Stimulated activated naive CD8-positive, alpha-beta T cell treated with anti-CD3 and anti-CD28 coated beads, Interleukin-15, amount 100 ng/mL, for 72 hours (primary cell): ENCODE measurements around the gene SLIT3.

Experiments
- ATAC-seq: fragments of 150-1000 bp; cut with Tn5 transposase; 2 replicates; pipeline ENCODE4 v1.10.0; 2021; ENCODE audit warnings: mild to moderate bottlenecking, moderate library complexity
- DNase-seq, 2 donors: peaks; one replicate each; pipeline ENCODE4 v3.0.0; 2021 to 2022
- H3K27ac Mint-ChIP-seq, 2 donors: one replicate each; pipeline ENCODE4 v1.8.0; 2022; ENCODE audit warnings: mild to moderate bottlenecking in 2 of 2, mixed read lengths in 2 of 2, moderate library complexity in 2 of 2
- H3K27me3 Mint-ChIP-seq: one replicate; pipeline ENCODE4 v1.8.0; 2022; ENCODE audit warnings: mixed read lengths
- H3K4me1 Mint-ChIP-seq: one replicate; pipeline ENCODE4 v1.8.0; 2022; ENCODE audit warnings: mild to moderate bottlenecking, mixed read lengths
- H3K4me3 Mint-ChIP-seq, 2 donors: one replicate each; pipeline ENCODE4 v1.8.0; 2022; ENCODE audit warnings: mild to moderate bottlenecking in 2 of 2, mixed read lengths in 2 of 2, moderate library complexity in 1 of 2
- H3K9me3 Mint-ChIP-seq, 2 donors: one replicate each; pipeline ENCODE4 v1.8.0; 2022; ENCODE audit warnings: mixed read lengths in 2 of 2

Gene SLIT3

GRCh38 chr5:169304175-169304574 is 3.2 kb upstream of the SLIT3 start:
- DNase-seq (no peak), ATAC-seq (no peak)
- Mint-ChIP-seq H3K27ac (peak overlapping the region in 1 of 2 donors; percentile 31), H3K9me3 (no peaks in the 10 kb centered on the region), H3K4me3 (no peak overlapping the region), H3K4me1 (peaks cover 14% of the 10 kb centered on the region), H3K27me3 (peaks cover 78% of the 10 kb centered on the region)

DNA sequence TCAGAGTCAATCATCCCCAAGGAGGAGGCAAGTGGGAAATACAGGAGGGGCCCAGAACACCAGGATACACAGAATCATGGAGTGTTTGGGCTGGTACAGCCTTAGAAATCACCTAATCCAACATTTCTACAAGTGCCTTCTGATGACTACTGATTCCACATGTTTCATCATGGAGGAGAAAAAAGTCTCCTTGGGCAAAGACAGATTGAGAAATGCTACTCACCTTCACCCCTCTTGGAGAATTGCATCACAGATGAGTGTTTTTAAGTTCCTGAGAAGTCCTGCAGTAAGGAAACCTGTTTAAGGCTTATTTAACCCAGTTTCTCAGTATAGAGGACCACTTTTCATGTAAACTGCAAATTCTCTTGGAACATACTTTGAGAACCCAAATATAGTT is 2.2 kb upstream of the SLIT3 start:
- Mint-ChIP-seq H3K27me3 (peaks cover 85% of the 10 kb centered on the region), H3K4me1 (peaks cover 14% of the 10 kb centered on the region), H3K27ac (no peak overlapping the region)

GRCh38 chr5:169302491-169303118 is 1.7 kb upstream of the SLIT3 start:
- ATAC-seq (peak; percentile 47), DNase-seq (peak; percentile 46 to 53)
- no peak overlapping the region for H3K4me3 Mint-ChIP-seq
- H3K27me3 Mint-ChIP-seq: peaks cover 85% of the 10 kb centered on the region
- H3K9me3 Mint-ChIP-seq: no peaks in the 10 kb centered on the region
- peak overlapping the region in 1 of 2 donors; percentile 8 for H3K27ac Mint-ChIP-seq
- peaks cover 14% of the 10 kb centered on the region for H3K4me1 Mint-ChIP-seq

More for the DNA sequence above, 2.2 kb upstream of the SLIT3 start:
- no peak for DNase-seq
- no peaks in the 10 kb centered on the region for H3K9me3 Mint-ChIP-seq
- no peak for ATAC-seq
- no peak overlapping the region for H3K4me3 Mint-ChIP-seq

DNA sequence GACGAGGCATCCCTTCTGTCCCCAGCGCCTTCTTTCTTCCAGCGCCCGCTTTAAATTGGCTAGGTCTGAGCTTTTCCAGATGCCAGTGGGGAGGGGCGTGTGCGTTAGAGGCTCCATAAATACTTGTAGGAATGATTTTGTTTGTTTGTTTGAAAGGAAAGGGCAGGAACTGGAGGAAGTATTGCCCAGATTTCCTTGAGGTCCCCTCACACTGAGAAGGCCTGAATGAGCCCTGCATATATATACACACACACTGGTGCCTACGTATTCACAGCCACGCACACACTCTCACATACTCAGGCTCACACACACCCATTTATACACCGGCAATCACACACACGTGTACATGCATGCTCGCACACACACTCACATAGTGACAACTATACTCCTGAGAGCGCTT is 1.0 kb upstream of the SLIT3 start:
- H3K4me3 Mint-ChIP-seq: no peak overlapping the region
- peak; percentile 51 for ATAC-seq
- H3K4me1 Mint-ChIP-seq: peaks cover 14% of the 10 kb centered on the region
- H3K27ac Mint-ChIP-seq: no peak overlapping the region
- no peak for DNase-seq
- peaks cover 83% of the 10 kb centered on the region for H3K27me3 Mint-ChIP-seq
- H3K9me3 Mint-ChIP-seq: no peaks in the 10 kb centered on the region

- H3K27me3 Mint-ChIP-seq: peaks cover 80% of the 10 kb centered on the region
- ATAC-seq (no peak), DNase-seq (no peak)
- H3K4me1 Mint-ChIP-seq: peaks cover 14% of the 10 kb centered on the region
- H3K9me3 Mint-ChIP-seq: no peaks in the 10 kb centered on the region
- H3K27ac Mint-ChIP-seq: no peak overlapping the region
- H3K4me3 Mint-ChIP-seq: peak overlapping the region in 1 of 2 donors; percentile 17
Observed at GRCh38 chr5:169301386-169301934, 521 bp upstream of the SLIT3 start.

DNA sequence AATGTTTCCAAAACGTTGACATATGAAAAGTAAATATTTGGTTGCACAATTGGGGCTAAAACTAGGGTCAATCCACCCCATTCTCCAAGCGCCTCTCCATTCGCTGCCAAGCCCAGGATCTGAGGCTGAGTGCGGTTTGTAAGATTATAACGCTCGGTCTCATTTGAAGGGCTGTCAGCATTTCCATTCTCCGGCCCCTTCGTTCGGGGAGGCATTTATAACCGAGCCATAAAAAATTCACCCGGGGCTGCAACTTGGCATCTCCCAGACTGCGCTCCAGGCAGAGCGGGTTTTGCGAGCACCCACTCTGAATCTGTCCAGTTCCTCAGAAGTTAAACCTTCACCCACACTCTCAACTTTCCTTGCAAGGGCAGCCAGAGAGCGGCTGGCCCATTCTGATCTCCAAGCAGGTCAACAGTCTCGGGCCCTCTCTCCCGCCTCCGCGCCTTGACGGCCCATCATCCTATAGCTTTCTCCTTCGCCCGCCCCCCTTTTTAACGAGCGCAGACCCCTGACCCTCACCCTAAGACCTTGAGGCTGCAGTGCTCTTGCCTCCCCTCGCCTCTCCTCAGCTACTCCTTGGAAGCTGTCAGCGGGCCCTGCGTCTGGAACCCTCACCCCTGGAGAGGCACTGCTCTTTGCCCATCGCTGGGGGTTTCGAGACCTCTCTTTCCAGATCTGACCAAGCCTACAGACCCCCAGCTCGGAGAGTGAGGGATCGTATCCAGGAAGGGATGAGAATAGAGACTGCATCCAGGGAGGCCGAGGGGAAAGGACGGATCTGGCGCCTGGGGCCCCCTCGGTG is 1.1 kb downstream of the SLIT3 start:
- ATAC-seq (no peak), DNase-seq (no peak)
- H3K9me3 Mint-ChIP-seq: no peaks in the 10 kb centered on the region
- H3K27ac Mint-ChIP-seq: no peak overlapping the region
- no peak overlapping the region for H3K4me3 Mint-ChIP-seq
- peaks cover 14% of the 10 kb centered on the region for H3K4me1 Mint-ChIP-seq
- H3K27me3 Mint-ChIP-seq: peaks cover 69% of the 10 kb centered on the region

GRCh38 chr5:169299191-169299662 is 1.7 kb downstream of the SLIT3 start:
- Mint-ChIP-seq H3K27ac (no peak overlapping the region), H3K4me3 (no peak overlapping the region), H3K9me3 (no peaks in the 10 kb centered on the region), H3K27me3 (peaks cover 62% of the 10 kb centered on the region), H3K4me1 (peaks cover 14% of the 10 kb centered on the region)
- DNase-seq (no peak), ATAC-seq (no peak)

DNA sequence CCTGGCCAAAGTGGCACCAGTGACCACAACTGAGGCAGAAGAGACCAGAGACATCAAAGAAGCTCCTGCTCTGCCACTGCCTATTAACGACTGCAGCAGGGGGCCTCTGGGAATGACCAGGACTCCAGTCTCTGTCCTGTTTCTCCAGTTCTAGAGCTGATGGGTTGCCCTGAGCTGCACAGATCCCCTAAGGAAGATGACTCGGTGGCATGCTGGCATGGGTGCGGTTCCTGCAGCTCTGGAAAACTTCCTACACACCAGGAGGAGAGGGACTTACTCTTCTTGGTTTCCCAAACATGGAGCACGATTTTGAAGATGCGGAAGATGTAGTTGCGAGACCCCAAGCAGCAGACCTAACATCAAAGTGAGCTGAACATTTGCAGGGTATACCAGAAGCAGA is 2.7 kb downstream of the SLIT3 start:
- Mint-ChIP-seq H3K27me3 (peaks cover 54% of the 10 kb centered on the region), H3K27ac (no peak overlapping the region), H3K4me1 (peaks cover 14% of the 10 kb centered on the region), H3K9me3 (no peaks in the 10 kb centered on the region), H3K4me3 (no peak overlapping the region)
- ATAC-seq: no peak
- DNase-seq: no peak

GRCh38 chr5:169296419-169297143 is 4.4 kb downstream of the SLIT3 start:
- Mint-ChIP-seq H3K9me3 (no peaks in the 10 kb centered on the region), H3K4me1 (peaks cover 3% of the 10 kb centered on the region), H3K27ac (no peak overlapping the region), H3K4me3 (no peak overlapping the region), H3K27me3 (peaks cover 37% of the 10 kb centered on the region)
- DNase-seq (no peak), ATAC-seq (no peak)

DNA sequence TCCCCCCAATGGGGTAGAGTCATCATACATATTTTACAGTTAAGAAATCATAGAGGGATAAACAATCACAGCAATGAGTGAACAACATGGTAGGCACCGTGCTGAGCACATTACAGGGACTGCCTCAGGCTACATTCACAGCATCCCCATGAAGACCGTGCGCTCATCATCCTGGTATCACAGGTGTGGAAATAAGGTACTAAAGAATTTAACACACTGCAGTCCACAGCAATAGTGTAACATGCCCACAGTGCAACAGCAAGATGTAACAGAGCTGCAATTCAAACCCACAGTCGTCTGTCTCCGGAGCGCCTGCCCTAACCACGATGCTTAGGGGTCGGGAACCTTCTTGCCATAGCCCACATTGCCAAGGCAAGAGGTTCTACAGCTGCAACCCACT is 5.6 kb downstream of the SLIT3 start:
- ATAC-seq (no peak), DNase-seq (no peak)
- H3K9me3 Mint-ChIP-seq: no peaks in the 10 kb centered on the region
- no peak overlapping the region for H3K4me3 Mint-ChIP-seq
- no peaks in the 10 kb centered on the region for H3K4me1 Mint-ChIP-seq
- no peak overlapping the region for H3K27ac Mint-ChIP-seq
- peaks cover 28% of the 10 kb centered on the region for H3K27me3 Mint-ChIP-seq

DNA sequence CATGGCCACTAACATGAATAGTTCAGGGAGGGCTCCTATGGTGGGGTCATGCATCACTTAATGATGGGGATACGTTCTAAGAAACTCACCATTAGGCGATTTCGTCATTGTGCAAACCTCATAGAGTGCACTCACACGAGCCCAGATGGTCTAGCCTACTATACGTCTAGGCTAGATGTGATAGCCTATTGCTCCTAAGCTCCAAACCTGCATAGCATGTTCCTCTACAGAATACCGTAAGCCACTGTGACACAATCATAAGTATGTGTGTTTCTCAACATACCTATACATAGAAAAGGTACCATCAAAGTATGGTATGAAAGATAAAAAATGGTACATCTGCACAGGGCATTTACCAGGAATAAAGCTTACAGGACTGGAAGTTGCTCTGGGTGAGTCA is 6.3 kb downstream of the SLIT3 start:
- no peak for ATAC-seq
- H3K9me3 Mint-ChIP-seq: no peaks in the 10 kb centered on the region
- no peaks in the 10 kb centered on the region for H3K4me1 Mint-ChIP-seq
- DNase-seq: no peak
- H3K4me3 Mint-ChIP-seq: no peak overlapping the region
- peaks cover 22% of the 10 kb centered on the region for H3K27me3 Mint-ChIP-seq
- H3K27ac Mint-ChIP-seq: no peak overlapping the region

- DNase-seq: no peak
- Mint-ChIP-seq H3K27me3 (no peaks in the 10 kb centered on the region), H3K9me3 (peaks cover 0 to 7% of the 10 kb centered on the region in 2 donors), H3K4me1 (no peaks in the 10 kb centered on the region), H3K27ac (no peak overlapping the region), H3K4me3 (no peak overlapping the region)
- ATAC-seq: no peak
Observed at GRCh38 chr5:169291877-169292276, 9.1 kb downstream of the SLIT3 start.

DNA sequence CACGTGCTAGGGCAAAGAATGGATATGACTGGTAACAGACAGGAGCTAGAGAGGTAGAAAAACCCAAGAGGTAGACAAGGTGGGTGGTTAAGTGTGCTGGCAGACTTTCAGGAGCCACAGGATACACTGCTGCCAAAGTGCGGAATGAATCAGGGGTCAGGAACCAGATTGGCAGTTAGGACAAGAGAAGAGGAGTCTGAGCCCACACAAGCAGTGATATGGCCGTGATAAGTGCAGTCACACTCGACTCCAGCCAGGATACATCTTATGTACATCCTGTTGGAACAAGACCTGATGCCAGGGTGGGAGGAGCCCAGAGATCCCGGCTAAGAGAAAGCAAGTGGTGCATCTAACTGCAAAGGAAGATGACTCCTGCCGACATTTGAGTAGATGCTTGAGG is 10.0 kb downstream of the SLIT3 start:
- Mint-ChIP-seq H3K4me3 (no peak overlapping the region), H3K9me3 (peaks cover 0 to 10% of the 10 kb centered on the region in 2 donors), H3K27ac (peak overlapping the region in 1 of 2 donors; percentile 27), H3K27me3 (no peaks in the 10 kb centered on the region), H3K4me1 (no peaks in the 10 kb centered on the region)
- no peak for DNase-seq
- ATAC-seq: no peak

DNA sequence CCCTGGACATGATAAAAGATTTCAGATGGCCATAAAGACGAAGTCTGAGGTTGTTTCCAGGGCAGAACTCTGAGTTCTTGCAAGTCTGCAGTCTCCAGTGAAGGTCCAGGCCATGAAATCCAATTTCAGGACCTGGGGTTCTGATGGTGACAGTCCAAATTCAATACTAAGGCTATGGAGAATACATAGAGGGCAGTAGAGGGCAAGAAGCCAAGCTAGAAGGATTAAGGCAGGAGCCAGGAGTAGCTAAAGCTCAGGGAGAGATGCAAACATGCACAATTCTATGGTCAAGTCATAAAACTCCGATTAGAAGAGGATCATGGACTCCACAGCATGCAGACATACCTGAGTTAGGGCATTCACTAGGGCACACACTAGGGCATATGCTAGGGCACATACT is 11.4 kb downstream of the SLIT3 start:
- H3K4me3 Mint-ChIP-seq: no peak overlapping the region

GRCh38 chr5:169288066-169288930 is 12.6 kb downstream of the SLIT3 start:
- H3K4me1 Mint-ChIP-seq: no peaks in the 10 kb centered on the region
- no peak for DNase-seq
- no peak for ATAC-seq
- peaks cover 0 to 26% of the 10 kb centered on the region in 2 donors for H3K9me3 Mint-ChIP-seq
- H3K4me3 Mint-ChIP-seq: no peak overlapping the region
- no peaks in the 10 kb centered on the region for H3K27me3 Mint-ChIP-seq
- H3K27ac Mint-ChIP-seq: no peak overlapping the region

More for the DNA sequence above, 11.4 kb downstream of the SLIT3 start:
- no peak overlapping the region for H3K27ac Mint-ChIP-seq
- DNase-seq (no peak), ATAC-seq (no peak)
- H3K4me1 Mint-ChIP-seq: no peaks in the 10 kb centered on the region
- H3K27me3 Mint-ChIP-seq: no peaks in the 10 kb centered on the region
- H3K9me3 Mint-ChIP-seq: peaks cover 0 to 18% of the 10 kb centered on the region in 2 donors
